Stimulated activated memory B cell treated with anti-CD40 and anti-IgM and Interleukin-4, amounts not matched to agents 10 μg/mL and 1 μg/mL and 100 μg/mL, for 72 hours (primary cell): ENCODE data around the gene FLT1.
A peak's percentile ranks its signal among the peaks of the same experiment; 100 is the strongest.

Experiments
- ATAC-seq: fragments of 150-1000 bp; cut with Tn5 transposase; 2 replicates; pipeline ENCODE4 v1.10.0; 2021
- H3K27ac Mint-ChIP-seq: one replicate; pipeline ENCODE4 v1.8.0; 2022; ENCODE audit warnings: mild to moderate bottlenecking, mixed read lengths
- H3K27me3 Mint-ChIP-seq: one replicate; pipeline ENCODE4 v1.8.0; 2022; ENCODE audit warnings: mixed read lengths
- H3K36me3 Mint-ChIP-seq: one replicate; pipeline ENCODE4 v1.8.0; 2022; ENCODE audit warnings: mixed read lengths
- H3K4me1 Mint-ChIP-seq: one replicate; pipeline ENCODE4 v1.8.0; 2022; ENCODE audit warnings: mixed read lengths
- H3K4me3 Mint-ChIP-seq: one replicate; pipeline ENCODE4 v1.8.0; 2022; ENCODE audit warnings: mild to moderate bottlenecking, moderate library complexity, mixed read lengths
- H3K9me3 Mint-ChIP-seq: one replicate; pipeline ENCODE4 v1.8.0; 2022; ENCODE audit warnings: mixed read lengths

The FLT1 gene

DNA sequence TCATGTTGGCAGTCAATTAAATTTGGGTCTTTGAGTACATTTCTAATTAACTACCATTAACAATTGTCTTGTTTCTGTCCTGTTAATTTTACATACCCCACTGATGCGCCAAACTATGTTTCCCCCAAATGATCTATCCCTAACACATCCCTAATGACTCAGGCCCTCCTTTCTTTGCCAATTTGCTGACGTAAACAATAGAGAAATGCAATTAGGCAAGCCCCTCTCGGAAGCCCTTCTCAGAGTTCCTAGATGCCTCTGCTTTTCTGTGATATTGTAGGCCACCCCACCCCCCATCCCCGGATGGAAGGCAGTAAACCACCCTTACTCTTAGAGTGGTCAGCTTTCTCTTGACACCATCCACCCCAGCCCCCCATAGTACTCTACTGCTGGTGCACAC, 74.2 kb downstream of the FLT1 start:
- no peak for ATAC-seq
- Mint-ChIP-seq H3K27ac (no peak overlapping the region), H3K4me3 (no peak overlapping the region), H3K27me3 (no peaks in the 10 kb centered on the region), H3K36me3 (no peaks in the 10 kb centered on the region), H3K9me3 (no peaks in the 10 kb centered on the region), H3K4me1 (peaks cover 28% of the 10 kb centered on the region)

GRCh38 chr13:28415994-28416421, 78.9 kb downstream of the FLT1 start:
- peak; percentile 34 for ATAC-seq
- H3K27ac Mint-ChIP-seq, result no peak overlapping the region

DNA sequence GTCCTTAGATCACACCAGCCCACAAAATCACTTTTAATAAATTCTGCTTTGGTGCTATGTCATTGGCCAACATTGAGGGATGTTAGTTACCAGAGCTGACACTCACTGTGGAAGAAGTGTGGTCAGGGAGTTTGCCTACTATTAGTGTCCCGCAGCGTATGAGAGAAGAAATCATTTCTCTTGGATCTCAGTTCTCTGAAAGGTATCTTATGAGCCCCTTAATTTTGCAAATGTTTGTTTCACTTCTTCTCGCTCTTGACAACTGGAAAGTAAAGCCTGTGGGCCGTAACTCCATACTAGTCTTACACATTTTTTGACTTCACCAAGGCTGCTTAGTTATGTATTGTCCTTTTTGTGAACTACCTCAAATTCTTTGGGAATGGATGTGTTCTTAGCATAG, 80.9 kb downstream of the FLT1 start:
- no peak for ATAC-seq
- Mint-ChIP-seq H3K36me3 (no peaks in the 10 kb centered on the region), H3K4me3 (no peak overlapping the region), H3K9me3 (no peaks in the 10 kb centered on the region), H3K27ac (no peak overlapping the region), H3K27me3 (no peaks in the 10 kb centered on the region), H3K4me1 (no peaks in the 10 kb centered on the region)

More at GRCh38 chr13:28415994-28416421, 78.9 kb downstream of the FLT1 start:
- H3K9me3 Mint-ChIP-seq, result no peaks in the 10 kb centered on the region
- no peaks in the 10 kb centered on the region for H3K4me1 Mint-ChIP-seq
- H3K4me3 Mint-ChIP-seq, result no peak overlapping the region
- no peaks in the 10 kb centered on the region for H3K27me3 Mint-ChIP-seq
- no peaks in the 10 kb centered on the region for H3K36me3 Mint-ChIP-seq

DNA sequence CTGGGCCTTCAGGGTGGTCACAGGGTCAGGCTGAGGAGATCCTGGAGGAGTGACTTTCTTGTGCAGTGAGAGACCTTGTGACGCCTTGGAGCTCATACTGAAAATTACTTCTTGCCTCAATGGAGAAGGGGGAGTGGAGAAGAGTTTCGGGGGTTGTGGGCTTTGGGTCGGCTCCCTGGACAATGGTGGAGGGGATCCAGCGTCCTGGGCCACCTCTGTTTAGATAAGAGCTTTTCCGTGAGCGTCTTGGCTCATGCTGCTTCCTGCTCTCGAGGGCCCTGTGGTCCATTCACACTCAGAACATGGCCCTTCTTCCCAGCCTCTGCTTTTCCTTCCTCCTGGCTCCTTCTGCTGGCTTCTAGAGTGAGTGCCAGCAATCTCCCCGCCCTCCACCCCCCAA, 81.9 kb downstream of the FLT1 start:
- Mint-ChIP-seq H3K27me3 (no peaks in the 10 kb centered on the region), H3K4me3 (no peak overlapping the region), H3K9me3 (no peaks in the 10 kb centered on the region), H3K4me1 (no peaks in the 10 kb centered on the region), H3K27ac (no peak overlapping the region), H3K36me3 (no peaks in the 10 kb centered on the region)
- ATAC-seq, result no peak

GRCh38 chr13:28411831-28412353, 83.0 kb downstream of the FLT1 start:
- Mint-ChIP-seq H3K27ac (no peak overlapping the region), H3K9me3 (no peaks in the 10 kb centered on the region), H3K4me3 (no peak overlapping the region), H3K27me3 (no peaks in the 10 kb centered on the region), H3K36me3 (no peaks in the 10 kb centered on the region), H3K4me1 (no peaks in the 10 kb centered on the region)
- ATAC-seq, result no peak

DNA sequence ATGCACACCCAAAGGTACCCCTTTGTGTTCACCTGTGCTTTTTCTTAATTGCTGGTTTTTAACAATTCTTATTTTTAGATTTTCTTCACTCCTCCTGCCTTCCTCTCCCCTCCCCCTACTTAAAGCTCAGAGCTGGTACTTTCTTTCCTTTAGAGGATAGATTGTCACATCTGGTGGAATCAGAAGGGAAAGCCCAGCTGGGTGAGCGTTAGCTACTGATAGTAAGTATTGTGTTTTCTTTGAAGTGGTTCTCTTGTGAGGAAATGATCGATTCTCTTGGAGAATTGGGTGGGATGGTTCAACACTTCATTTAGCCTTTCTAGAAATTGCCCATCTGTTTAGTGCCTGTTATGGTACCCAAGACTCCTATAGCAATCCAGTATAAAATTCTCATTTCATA, 84.8 kb downstream of the FLT1 start:
- no peaks in the 10 kb centered on the region for H3K9me3 Mint-ChIP-seq
- ATAC-seq, result no peak
- no peaks in the 10 kb centered on the region for H3K36me3 Mint-ChIP-seq
- no peak overlapping the region for H3K4me3 Mint-ChIP-seq
- H3K27ac Mint-ChIP-seq, result no peak overlapping the region
- H3K4me1 Mint-ChIP-seq, result no peaks in the 10 kb centered on the region
- no peaks in the 10 kb centered on the region for H3K27me3 Mint-ChIP-seq

- no peak overlapping the region for H3K27ac Mint-ChIP-seq
- ATAC-seq, result no peak
- H3K36me3 Mint-ChIP-seq, result no peaks in the 10 kb centered on the region
- no peaks in the 10 kb centered on the region for H3K27me3 Mint-ChIP-seq
- no peak overlapping the region for H3K4me3 Mint-ChIP-seq
- H3K9me3 Mint-ChIP-seq, result no peaks in the 10 kb centered on the region
- H3K4me1 Mint-ChIP-seq, result no peaks in the 10 kb centered on the region
Observed at GRCh38 chr13:28409648-28410047, 85.3 kb downstream of the FLT1 start.

GRCh38 chr13:28408863-28409262, 86.1 kb downstream of the FLT1 start:
- H3K4me3 Mint-ChIP-seq, result no peak overlapping the region
- no peak overlapping the region for H3K27ac Mint-ChIP-seq

GRCh38 chr13:28408235-28408848, 86.6 kb downstream of the FLT1 start:
- Mint-ChIP-seq H3K4me3 (no peak overlapping the region), H3K9me3 (no peaks in the 10 kb centered on the region), H3K27ac (no peak overlapping the region), H3K36me3 (no peaks in the 10 kb centered on the region), H3K27me3 (no peaks in the 10 kb centered on the region), H3K4me1 (no peaks in the 10 kb centered on the region)
- ATAC-seq, result no peak

More at GRCh38 chr13:28408863-28409262, 86.1 kb downstream of the FLT1 start:
- H3K36me3 Mint-ChIP-seq, result no peaks in the 10 kb centered on the region
- no peaks in the 10 kb centered on the region for H3K4me1 Mint-ChIP-seq
- H3K27me3 Mint-ChIP-seq, result no peaks in the 10 kb centered on the region
- no peak for ATAC-seq
- H3K9me3 Mint-ChIP-seq, result no peaks in the 10 kb centered on the region

DNA sequence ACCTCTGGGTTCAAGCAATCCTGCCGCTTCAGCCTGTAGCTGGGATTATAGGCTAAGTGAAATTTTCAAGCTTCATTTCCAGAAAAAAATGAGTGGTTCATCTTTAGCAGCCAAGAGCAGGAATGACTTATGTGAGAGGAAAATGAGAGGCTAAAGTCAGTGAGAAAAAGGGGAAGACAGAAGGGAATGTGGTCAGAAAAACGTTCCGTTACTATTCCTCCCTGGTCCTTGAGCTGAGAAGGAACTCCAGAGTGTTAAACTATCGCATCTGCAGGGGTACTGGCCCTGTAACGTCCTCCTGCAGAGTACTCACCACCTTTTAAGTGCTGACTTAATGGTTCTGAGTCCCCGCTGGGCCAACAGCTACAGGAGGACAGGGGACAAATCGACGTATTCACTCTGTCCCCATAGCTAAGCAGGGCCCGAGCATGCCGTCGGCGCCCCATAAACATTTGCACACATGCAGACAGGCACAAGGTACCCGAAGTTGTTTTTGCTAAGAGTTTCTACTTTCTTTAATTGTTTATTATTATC, 88.1 kb downstream of the FLT1 start:
- Mint-ChIP-seq H3K4me3 (no peak overlapping the region), H3K27ac (no peak overlapping the region), H3K4me1 (peaks cover 2% of the 10 kb centered on the region), H3K36me3 (no peaks in the 10 kb centered on the region), H3K9me3 (no peaks in the 10 kb centered on the region), H3K27me3 (no peaks in the 10 kb centered on the region)
- ATAC-seq, result no peak

DNA sequence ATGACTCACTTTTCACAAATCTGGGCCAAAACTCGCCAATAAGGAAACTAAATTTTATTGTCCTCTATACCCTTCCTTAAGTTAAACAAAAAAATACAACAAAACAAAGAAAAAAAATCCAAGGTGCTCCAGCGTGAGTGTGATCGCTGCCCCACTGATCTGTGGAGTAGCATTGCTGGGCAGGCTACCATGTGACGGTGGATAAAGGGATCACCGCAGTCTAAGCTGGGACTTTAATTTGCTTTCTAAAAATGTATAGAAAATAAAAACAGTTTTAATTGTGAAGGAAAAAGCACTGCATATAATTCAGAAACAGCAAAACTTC, 92.9 kb downstream of the FLT1 start:
- no peaks in the 10 kb centered on the region for H3K36me3 Mint-ChIP-seq
- ATAC-seq, result no peak
- no peak overlapping the region for H3K4me3 Mint-ChIP-seq
- H3K27me3 Mint-ChIP-seq, result no peaks in the 10 kb centered on the region
- H3K9me3 Mint-ChIP-seq, result no peaks in the 10 kb centered on the region
- H3K4me1 Mint-ChIP-seq, result peaks cover 9% of the 10 kb centered on the region
- H3K27ac Mint-ChIP-seq, result no peak overlapping the region

DNA sequence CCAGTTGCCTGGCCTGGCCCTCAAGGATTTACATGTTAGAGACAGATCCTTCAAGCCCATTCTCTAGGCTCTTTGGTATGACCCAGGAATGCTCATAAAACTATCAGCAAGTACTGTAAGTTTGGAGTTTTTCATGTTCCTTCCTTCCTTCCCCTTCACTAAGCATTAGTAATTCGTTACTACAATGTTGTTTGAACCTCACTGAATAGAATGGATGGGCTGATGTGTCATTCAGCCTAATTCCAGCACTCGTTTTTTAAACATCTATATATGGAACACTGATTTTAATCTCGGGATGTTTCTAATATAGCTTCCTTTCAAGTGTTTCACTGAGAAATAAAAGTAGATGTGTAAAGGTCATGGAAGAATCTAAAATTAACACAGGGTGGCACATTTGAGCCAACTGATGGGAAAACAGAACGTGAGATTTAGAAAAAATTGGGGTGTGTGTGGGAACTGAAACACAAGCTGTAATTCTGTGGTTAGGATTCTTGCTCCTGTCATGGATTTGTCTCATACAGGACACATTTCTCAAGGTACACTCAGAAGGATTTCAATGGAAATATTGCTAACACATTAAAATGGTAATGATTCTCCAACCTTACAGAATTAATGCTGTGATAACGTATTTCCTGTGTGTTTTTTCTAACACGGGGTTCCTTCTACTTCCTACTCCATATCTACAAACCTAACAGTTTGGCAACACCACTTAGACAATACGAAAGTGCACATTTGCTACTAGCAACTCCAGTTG, 93.4 kb downstream of the FLT1 start:
- no peaks in the 10 kb centered on the region for H3K36me3 Mint-ChIP-seq
- peaks cover 9% of the 10 kb centered on the region for H3K4me1 Mint-ChIP-seq
- no peak for ATAC-seq
- H3K27me3 Mint-ChIP-seq, result no peaks in the 10 kb centered on the region
- no peaks in the 10 kb centered on the region for H3K9me3 Mint-ChIP-seq
- H3K4me3 Mint-ChIP-seq, result no peak overlapping the region
- no peak overlapping the region for H3K27ac Mint-ChIP-seq

DNA sequence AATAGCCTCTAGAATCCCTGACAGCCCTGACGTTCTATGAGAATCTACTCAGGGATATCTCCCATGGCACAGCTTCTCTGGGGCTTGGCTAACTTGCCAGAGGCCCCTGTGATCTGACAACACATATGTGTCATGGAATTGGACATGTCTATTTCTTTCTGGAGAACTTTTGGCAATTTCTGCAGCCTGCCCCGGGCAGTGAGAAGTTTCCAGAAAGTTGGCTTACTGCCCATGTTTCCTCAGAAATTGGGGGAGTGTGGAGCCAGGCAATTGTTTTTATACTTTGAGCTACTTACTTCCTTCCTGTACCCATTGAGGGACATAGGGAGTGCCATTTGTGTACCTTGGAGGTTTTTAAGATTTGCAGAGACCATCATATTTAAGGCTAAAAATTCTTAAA, 98.9 kb downstream of the FLT1 start:
- Mint-ChIP-seq H3K27ac (no peak overlapping the region), H3K4me1 (no peaks in the 10 kb centered on the region), H3K27me3 (no peaks in the 10 kb centered on the region), H3K36me3 (no peaks in the 10 kb centered on the region), H3K4me3 (no peak overlapping the region), H3K9me3 (no peaks in the 10 kb centered on the region)
- no peak for ATAC-seq

DNA sequence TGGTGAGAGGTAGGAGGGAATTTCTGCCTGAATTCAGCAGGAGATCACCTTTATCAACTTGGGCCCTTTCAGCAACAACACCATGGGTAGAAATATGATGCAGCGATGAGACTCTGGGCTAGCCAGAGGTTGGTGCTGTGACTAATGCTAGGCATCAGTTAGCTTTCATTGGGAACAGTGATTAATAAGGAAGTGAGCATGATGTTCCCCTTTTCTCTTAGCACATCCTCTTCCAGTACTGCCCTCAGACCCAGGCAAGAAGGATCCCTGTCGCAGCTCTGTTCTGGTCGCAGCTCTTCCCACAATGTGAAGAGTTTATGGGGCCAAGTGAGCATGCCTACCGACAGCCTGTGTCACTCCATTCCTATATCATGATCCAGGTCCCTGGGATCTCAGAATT, 100.5 kb downstream of the FLT1 start:
- H3K27me3 Mint-ChIP-seq, result no peaks in the 10 kb centered on the region
- ATAC-seq, result no peak

GRCh38 chr13:28392896-28393505, 101.9 kb downstream of the FLT1 start:
- no peaks in the 10 kb centered on the region for H3K9me3 Mint-ChIP-seq
- no peaks in the 10 kb centered on the region for H3K36me3 Mint-ChIP-seq
- no peaks in the 10 kb centered on the region for H3K27me3 Mint-ChIP-seq
- ATAC-seq, result no peak
- no peak overlapping the region for H3K4me3 Mint-ChIP-seq
- no peak overlapping the region for H3K27ac Mint-ChIP-seq
- no peaks in the 10 kb centered on the region for H3K4me1 Mint-ChIP-seq

More for the DNA sequence above, 100.5 kb downstream of the FLT1 start:
- no peak overlapping the region for H3K27ac Mint-ChIP-seq
- H3K4me1 Mint-ChIP-seq, result no peaks in the 10 kb centered on the region
- no peaks in the 10 kb centered on the region for H3K36me3 Mint-ChIP-seq
- no peaks in the 10 kb centered on the region for H3K9me3 Mint-ChIP-seq
- H3K4me3 Mint-ChIP-seq, result no peak overlapping the region

DNA sequence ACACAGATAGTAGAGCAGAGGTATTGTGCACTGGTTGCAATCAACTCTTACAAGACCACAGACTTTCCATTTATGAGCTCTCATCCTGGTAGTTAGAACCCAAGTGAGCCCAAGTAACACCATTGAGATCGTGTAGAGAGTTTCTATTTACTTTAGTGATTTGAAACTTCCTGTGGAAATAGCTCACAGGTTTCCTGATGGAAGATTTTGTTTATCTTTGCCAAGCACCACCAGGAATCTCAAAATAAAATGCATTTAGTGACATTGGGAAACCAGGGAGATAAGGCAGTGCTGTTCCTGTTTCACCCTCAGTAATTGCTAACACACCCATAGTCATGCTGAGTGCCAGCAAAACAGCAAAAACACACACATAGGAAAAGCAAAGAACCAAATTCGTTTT, 102.5 kb downstream of the FLT1 start:
- no peaks in the 10 kb centered on the region for H3K36me3 Mint-ChIP-seq
- H3K4me1 Mint-ChIP-seq, result no peaks in the 10 kb centered on the region
- no peak overlapping the region for H3K27ac Mint-ChIP-seq
- no peak for ATAC-seq
- H3K27me3 Mint-ChIP-seq, result no peaks in the 10 kb centered on the region
- H3K4me3 Mint-ChIP-seq, result no peak overlapping the region
- H3K9me3 Mint-ChIP-seq, result no peaks in the 10 kb centered on the region
